ENCODE data around the gene ATP5PB.

- TF ChIP-seq CTCF (conservative IDR thresholded peaks at IDR 0.05; ENCODE audit: low read length) = no peak
- TF ChIP-seq EZH2phosphoT487 (IDR thresholded peaks at IDR 0.05; ENCODE audit: borderline replicate concordance, low read depth, low read length) = no peak
Measured at GRCh38 chr1:111436726-111437125, 12.5 kb upstream of the ATP5PB start.
